Measurements from ENCODE around the gene PAPSS2. TPM values are rescaled to one million over a fixed set of nuclear protein-coding genes. Genes with fewer than 3 reads are reported as not detected.

Gene PAPSS2
- total RNA-seq, 1 experiment from 2014 or later, result 12.6 TPM

- TF ChIP-seq, protein P1, sequence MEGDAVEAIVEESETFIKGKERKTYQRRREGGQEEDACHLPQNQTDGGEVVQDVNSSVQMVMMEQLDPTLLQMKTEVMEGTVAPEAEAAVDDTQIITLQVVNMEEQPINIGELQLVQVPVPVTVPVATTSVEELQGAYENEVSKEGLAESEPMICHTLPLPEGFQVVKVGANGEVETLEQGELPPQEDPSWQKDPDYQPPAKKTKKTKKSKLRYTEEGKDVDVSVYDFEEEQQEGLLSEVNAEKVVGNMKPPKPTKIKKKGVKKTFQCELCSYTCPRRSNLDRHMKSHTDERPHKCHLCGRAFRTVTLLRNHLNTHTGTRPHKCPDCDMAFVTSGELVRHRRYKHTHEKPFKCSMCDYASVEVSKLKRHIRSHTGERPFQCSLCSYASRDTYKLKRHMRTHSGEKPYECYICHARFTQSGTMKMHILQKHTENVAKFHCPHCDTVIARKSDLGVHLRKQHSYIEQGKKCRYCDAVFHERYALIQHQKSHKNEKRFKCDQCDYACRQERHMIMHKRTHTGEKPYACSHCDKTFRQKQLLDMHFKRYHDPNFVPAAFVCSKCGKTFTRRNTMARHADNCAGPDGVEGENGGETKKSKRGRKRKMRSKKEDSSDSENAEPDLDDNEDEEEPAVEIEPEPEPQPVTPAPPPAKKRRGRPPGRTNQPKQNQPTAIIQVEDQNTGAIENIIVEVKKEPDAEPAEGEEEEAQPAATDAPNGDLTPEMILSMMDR (IDR thresholded peaks at IDR 0.05; ENCODE audit: unreplicated experiment), result no peak
- no peak overlapping the region for H3K27ac Mint-ChIP-seq (ENCODE audit: unreplicated experiment)
- no peaks in the 10 kb centered on the region for H3K27me3 Mint-ChIP-seq (ENCODE audit: unreplicated experiment)
- CTCF ChIA-PET, result no interaction called here
- BruUV-seq (replicated peaks), result no TSS peak
- no peak overlapping the region for H3K4me3 Mint-ChIP-seq (ENCODE audit: low read depth, unreplicated experiment)
- no peak for DNase-seq
- intact Hi-C loops (cut with micrococcal nuclease; ENCODE audit: unreplicated experiment), result no loop called here
- peaks cover 14% of the 10 kb centered on the region for H3K4me1 Mint-ChIP-seq (ENCODE audit: low read depth, unreplicated experiment)
- peaks cover 2% of the 10 kb centered on the region for H3K9me3 Mint-ChIP-seq (ENCODE audit: low read depth, unreplicated experiment)
- H3K36me3 Mint-ChIP-seq (ENCODE audit: insufficient read depth, unreplicated experiment), result peaks cover 8% of the 10 kb centered on the region
Measured at GRCh38 chr10:87696922-87697745, 37.5 kb downstream of the PAPSS2 start.

GRCh38 chr10:87700031-87700796, 40.5 kb downstream of the PAPSS2 start:
- Mint-ChIP-seq H3K4me1 (ENCODE audit: low read depth, unreplicated experiment) (peaks cover 21% of the 10 kb centered on the region), H3K9me3 (ENCODE audit: low read depth, unreplicated experiment) (peaks cover 2% of the 10 kb centered on the region)
- intact Hi-C loops (cut with micrococcal nuclease; ENCODE audit: unreplicated experiment), result no loop called here

GRCh38 chr10:87702260-87702972, 42.7 kb downstream of the PAPSS2 start:
- TF ChIP-seq, protein P1 (IDR thresholded peaks at IDR 0.05; ENCODE audit: unreplicated experiment), result no peak
- no peak overlapping the region for H3K4me3 Mint-ChIP-seq (ENCODE audit: low read depth, unreplicated experiment)
- H3K4me1 Mint-ChIP-seq (ENCODE audit: low read depth, unreplicated experiment), result peaks cover 21% of the 10 kb centered on the region
- no peaks in the 10 kb centered on the region for H3K9me3 Mint-ChIP-seq (ENCODE audit: low read depth, unreplicated experiment)
- no peak for DNase-seq
- CTCF ChIA-PET, result no interaction called here
- H3K27ac Mint-ChIP-seq (ENCODE audit: unreplicated experiment), result no peak overlapping the region
- intact Hi-C loops (cut with micrococcal nuclease; ENCODE audit: unreplicated experiment), result no loop called here
- H3K27me3 Mint-ChIP-seq (ENCODE audit: unreplicated experiment), result no peaks in the 10 kb centered on the region
- no TSS peak for BruUV-seq (replicated peaks)
- H3K36me3 Mint-ChIP-seq (ENCODE audit: insufficient read depth, unreplicated experiment), result peaks cover 8% of the 10 kb centered on the region

More at GRCh38 chr10:87700031-87700796, 40.5 kb downstream of the PAPSS2 start:
- no TSS peak for BruUV-seq (replicated peaks)
- TF ChIP-seq, protein P1 (IDR thresholded peaks at IDR 0.05; ENCODE audit: unreplicated experiment), result no peak
- CTCF ChIA-PET, result no interaction called here
- H3K27ac Mint-ChIP-seq (ENCODE audit: unreplicated experiment), result no peak overlapping the region
- no peak overlapping the region for H3K4me3 Mint-ChIP-seq (ENCODE audit: low read depth, unreplicated experiment)
- no peak for DNase-seq
- no peaks in the 10 kb centered on the region for H3K27me3 Mint-ChIP-seq (ENCODE audit: unreplicated experiment)
- peaks cover 8% of the 10 kb centered on the region for H3K36me3 Mint-ChIP-seq (ENCODE audit: insufficient read depth, unreplicated experiment)

- intact Hi-C loops (cut with micrococcal nuclease; ENCODE audit: unreplicated experiment), result no loop called here
- DNase-seq, result no peak
- CTCF ChIA-PET, result no interaction called here
- Mint-ChIP-seq H3K9me3 (ENCODE audit: low read depth, unreplicated experiment) (no peaks in the 10 kb centered on the region), H3K27ac (ENCODE audit: unreplicated experiment) (no peak overlapping the region), H3K36me3 (ENCODE audit: insufficient read depth, unreplicated experiment) (peaks cover 8% of the 10 kb centered on the region), H3K27me3 (ENCODE audit: unreplicated experiment) (no peaks in the 10 kb centered on the region), H3K4me3 (ENCODE audit: low read depth, unreplicated experiment) (no peak overlapping the region), H3K4me1 (ENCODE audit: low read depth, unreplicated experiment) (peaks cover 21% of the 10 kb centered on the region)
- TF ChIP-seq, protein P1 (IDR thresholded peaks at IDR 0.05; ENCODE audit: unreplicated experiment), result no peak
- no TSS peak for BruUV-seq (replicated peaks)
Measured at GRCh38 chr10:87702973-87703294, 43.3 kb downstream of the PAPSS2 start.
